ENCODE measurements around the gene EDEM3.

The EDEM3 gene

GRCh38 chr1:184660462-184661191, 94.0 kb downstream of the EDEM3 start:
- TF ChIP-seq POLR2AphosphoS5 (IDR thresholded peaks at IDR 0.05; ENCODE audit: low read depth, low read length) (no peak), SIN3A (IDR thresholded peaks at IDR 0.05; ENCODE audit: borderline replicate concordance, insufficient read depth, low read length) (no peak)

GRCh38 chr1:184658055-184658454, 96.6 kb downstream of the EDEM3 start:
- TF ChIP-seq REST (IDR thresholded peaks at IDR 0.05; ENCODE audit: insufficient read depth in 1 of 2, low read depth in 2 of 2, low read length in 2 of 2) (no peak), TAF1 (IDR thresholded peaks at IDR 0.05; ENCODE audit: borderline replicate concordance, insufficient read depth, low read length) (no peak), FOXP2 (optimal IDR thresholded peaks at IDR 0.05; ENCODE audit: borderline replicate concordance, extremely low read depth, extremely low read length, insufficient read depth) (no peak), POLR2AphosphoS5 (IDR thresholded peaks at IDR 0.05; ENCODE audit: low read depth, low read length) (no peak), SIN3A (IDR thresholded peaks at IDR 0.05; ENCODE audit: borderline replicate concordance, insufficient read depth, low read length) (no peak)

GRCh38 chr1:184656221-184656620, 98.4 kb downstream of the EDEM3 start:
- TF ChIP-seq SIN3A (IDR thresholded peaks at IDR 0.05; ENCODE audit: borderline replicate concordance, insufficient read depth, low read length) (no peak), POLR2AphosphoS5 (IDR thresholded peaks at IDR 0.05; ENCODE audit: low read depth, low read length) (no peak), FOXP2 (optimal IDR thresholded peaks at IDR 0.05; ENCODE audit: borderline replicate concordance, extremely low read depth, extremely low read length, insufficient read depth) (no peak), TAF1 (IDR thresholded peaks at IDR 0.05; ENCODE audit: borderline replicate concordance, insufficient read depth, low read length) (no peak), REST (IDR thresholded peaks at IDR 0.05; ENCODE audit: insufficient read depth in 1 of 2, low read depth in 2 of 2, low read length in 2 of 2) (no peak)

- TF ChIP-seq FOXP2 (optimal IDR thresholded peaks at IDR 0.05; ENCODE audit: borderline replicate concordance, extremely low read depth, extremely low read length, insufficient read depth) = no peak
- no peak for TF ChIP-seq SIN3A (IDR thresholded peaks at IDR 0.05; ENCODE audit: borderline replicate concordance, insufficient read depth, low read length)
- TF ChIP-seq TAF1 (IDR thresholded peaks at IDR 0.05; ENCODE audit: borderline replicate concordance, insufficient read depth, low read length) = no peak
- no peak for TF ChIP-seq POLR2AphosphoS5 (IDR thresholded peaks at IDR 0.05; ENCODE audit: low read depth, low read length)
- no peak for TF ChIP-seq REST (IDR thresholded peaks at IDR 0.05; ENCODE audit: insufficient read depth in 1 of 2, low read depth in 2 of 2, low read length in 2 of 2)
These were observed 99.5 kb downstream of the EDEM3 start for GRCh38 chr1:184655185-184655584.

GRCh38 chr1:184650177-184650866, 104.3 kb downstream of the EDEM3 start:
- TF ChIP-seq POLR2AphosphoS5 (IDR thresholded peaks at IDR 0.05; ENCODE audit: low read depth, low read length) = no peak
- no peak for TF ChIP-seq TAF1 (IDR thresholded peaks at IDR 0.05; ENCODE audit: borderline replicate concordance, insufficient read depth, low read length)
- TF ChIP-seq REST (IDR thresholded peaks at IDR 0.05; ENCODE audit: insufficient read depth in 1 of 2, low read depth in 2 of 2, low read length in 2 of 2) = no peak
- TF ChIP-seq SIN3A (IDR thresholded peaks at IDR 0.05; ENCODE audit: borderline replicate concordance, insufficient read depth, low read length) = no peak
- no peak for TF ChIP-seq FOXP2 (optimal IDR thresholded peaks at IDR 0.05; ENCODE audit: borderline replicate concordance, extremely low read depth, extremely low read length, insufficient read depth)
